OCI-LY3 (cell line): ENCODE results near the gene LOXHD1.

ENCODE experiments used
- H2AFZ ChIP-seq: fragments of 200-600, 300-600 bp; shearing (Covaris generic); 2 replicates; pipeline ENCODE4 v1.6.0; 2014; ENCODE audit warnings: antibody characterized with exemption, low read depth, low read length
- H3K27ac ChIP-seq: fragments of 200-600, 300-600 bp; sonication (generic); 2 replicates; pipeline ENCODE4 v1.5.1; 2014; ENCODE audit warnings: mild to moderate bottlenecking, low read length, moderate library complexity, mixed read lengths
- H3K27me3 ChIP-seq: fragments of 200-600, 300-600 bp; sonication (generic); 2 replicates; pipeline ENCODE4 v1.6.1; 2014; ENCODE audit warnings: low read depth, low read length, mixed read lengths
- H3K36me3 ChIP-seq: fragments of 200-600, 300-600 bp; sonication (generic); replicated peaks from 2 replicates; pipeline ENCODE3; 2014; ENCODE audit warnings: low read depth, low read length, mixed read lengths
- H3K4me1 ChIP-seq: fragments of 300-600, 200-600 bp; sonication (generic); 2 replicates; pipeline ENCODE4 v1.6.1; 2014; ENCODE audit warnings: low read length, mixed read lengths
- H3K4me2 ChIP-seq: fragments of 200-600, 300-600 bp; sonication (generic); 2 replicates; pipeline ENCODE4 v1.6.1; 2014; ENCODE audit warnings: low read length, mixed read lengths
- H3K4me3 ChIP-seq: fragments of 300-600, 200-600 bp; sonication (generic); 2 replicates; pipeline ENCODE4 v1.5.1; 2014; ENCODE audit warnings: antibody characterized with exemption, mild to moderate bottlenecking, low read length, moderate library complexity
- H3K79me2 ChIP-seq: fragments of 300-600, 200-600 bp; shearing (Covaris generic); 2 replicates; pipeline ENCODE4 v1.6.1; 2014; ENCODE audit warnings: mild to moderate bottlenecking, low read length, mixed read lengths
- H3K9ac ChIP-seq: fragments of 300-600, 200-600 bp; shearing (Covaris generic); 2 replicates; pipeline ENCODE4 v1.6.0; 2014; ENCODE audit warnings: mild to moderate bottlenecking, low read length, moderate library complexity
- H3K9me3 ChIP-seq: fragments of 200-600, 300-600 bp; shearing (Covaris generic); 2 replicates; pipeline ENCODE4 v1.6.1; 2014; ENCODE audit warnings: low read length, mixed read lengths; ENCODE audit not compliant: insufficient read depth
- H4K20me1 ChIP-seq: fragments of 200-600, 300-600 bp; sonication (generic); 2 replicates; pipeline ENCODE4 v1.6.1; 2016; ENCODE audit warnings: low read length, mixed read lengths; ENCODE audit not compliant: insufficient read depth
- CTCF ChIP-seq: fragments of 200-600, 300-600 bp; sonication (generic); IDR thresholded peaks from 2 replicates; pipeline ENCODE4 v1.5.1; 2014; ENCODE audit warnings: antibody characterized with exemption, low read length, low read depth
- EZH2phosphoT487 ChIP-seq: fragments of 200-600 bp; shearing (Covaris generic); IDR thresholded peaks from 2 replicates; pipeline ENCODE4 v1.6.1; 2018; ENCODE audit warnings: antibody characterized with exemption, mixed run types, low read depth

LOXHD1 gene

DNA sequence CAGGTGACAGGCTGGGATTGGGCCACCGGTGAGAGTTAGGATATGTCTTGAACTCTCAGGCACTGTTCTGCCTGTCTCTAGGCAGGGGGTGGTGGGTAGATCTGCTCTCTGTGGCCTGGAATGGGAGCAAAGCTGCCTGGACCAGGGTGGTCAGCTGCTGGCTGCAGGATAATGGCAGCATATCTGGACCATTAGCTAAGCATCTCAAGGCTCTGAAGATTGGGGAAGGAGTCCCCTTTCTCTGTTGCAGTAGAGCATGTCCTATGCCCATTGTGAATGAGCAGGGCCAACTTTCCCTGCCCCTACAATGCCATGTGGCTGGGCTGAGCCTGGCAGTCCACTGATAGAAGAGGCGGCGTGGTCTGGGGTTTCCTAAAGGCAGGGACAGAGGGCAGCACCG lies 34.6 kb downstream of the LOXHD1 start:
- no peaks in the 10 kb centered on the region for H3K36me3 ChIP-seq
- H3K79me2 ChIP-seq: no peaks in the 10 kb centered on the region
- H3K4me3 ChIP-seq: no peak overlapping the region
- TF ChIP-seq EZH2phosphoT487 (no peak), CTCF (no peak)
- no peak overlapping the region for H3K27ac ChIP-seq
- peaks cover 42% of the 10 kb centered on the region for H3K27me3 ChIP-seq
- no peak overlapping the region for H3K9ac ChIP-seq
- H3K9me3 ChIP-seq: no peaks in the 10 kb centered on the region
- H3K4me1 ChIP-seq: no peaks in the 10 kb centered on the region
- H2AFZ ChIP-seq: no peak overlapping the region
- no peak overlapping the region for H3K4me2 ChIP-seq
- no peaks in the 10 kb centered on the region for H4K20me1 ChIP-seq

DNA sequence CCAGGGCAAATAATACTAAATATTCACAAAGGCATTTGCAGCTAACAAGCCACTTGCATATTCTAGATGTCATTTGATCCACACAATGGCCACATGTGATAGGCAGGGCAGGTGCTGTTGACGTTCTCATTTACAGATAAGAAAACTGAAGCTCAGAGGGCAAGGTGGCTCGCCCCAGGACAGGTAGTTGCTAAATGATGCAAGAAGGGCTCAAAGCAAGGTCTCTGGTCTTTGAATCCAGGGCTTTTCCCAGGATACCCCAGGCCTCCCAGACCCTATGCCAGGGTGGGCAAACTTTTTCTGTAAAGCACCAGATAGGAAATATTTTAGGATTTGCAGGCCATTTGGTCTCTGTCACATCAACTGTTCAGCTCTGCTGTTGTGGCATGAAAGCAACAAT lies 35.1 kb downstream of the LOXHD1 start:
- Histone ChIP-seq H4K20me1 (no peaks in the 10 kb centered on the region), H3K4me1 (no peaks in the 10 kb centered on the region), H3K27ac (no peak overlapping the region), H3K79me2 (no peaks in the 10 kb centered on the region), H2AFZ (no peak overlapping the region), H3K9ac (no peak overlapping the region), H3K36me3 (no peaks in the 10 kb centered on the region), H3K4me2 (no peak overlapping the region), H3K27me3 (peaks cover 36% of the 10 kb centered on the region), H3K9me3 (no peaks in the 10 kb centered on the region), H3K4me3 (no peak overlapping the region)
- no peak for TF ChIP-seq EZH2phosphoT487
- TF ChIP-seq CTCF: no peak

DNA sequence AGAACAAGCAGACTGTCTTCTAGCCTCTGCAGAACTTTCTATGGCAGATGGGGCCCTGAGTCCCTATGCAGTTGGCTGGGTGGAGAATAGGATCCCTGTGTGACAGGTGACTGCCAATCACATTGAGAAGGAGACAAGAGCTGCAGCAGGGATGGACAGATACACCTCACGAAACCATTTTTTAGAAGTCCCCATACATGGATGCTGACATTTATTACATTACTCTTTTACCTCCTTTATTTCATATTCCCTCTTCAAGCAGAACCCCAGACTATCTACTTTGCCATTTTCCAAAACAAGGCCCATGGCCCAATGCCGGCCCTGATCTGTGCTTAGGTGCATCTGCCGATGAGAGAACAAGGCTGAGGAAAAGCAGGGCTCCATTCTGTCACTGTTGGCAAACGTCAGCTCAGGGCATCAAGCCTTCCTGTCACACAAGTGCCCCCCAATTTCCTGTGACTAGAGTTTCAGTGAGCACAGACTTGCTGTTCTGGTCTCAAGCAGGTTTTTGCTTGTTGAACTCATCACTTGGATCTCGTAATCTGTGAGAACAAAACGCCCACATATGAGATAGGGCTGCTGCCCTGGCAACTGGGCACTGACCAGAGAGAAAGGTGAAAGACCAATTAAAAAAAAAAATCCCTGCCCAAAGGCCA lies 35.8 kb downstream of the LOXHD1 start:
- H3K9me3 ChIP-seq: no peaks in the 10 kb centered on the region
- TF ChIP-seq CTCF (no peak), EZH2phosphoT487 (no peak)
- no peak overlapping the region for H3K4me3 ChIP-seq
- no peak overlapping the region for H2AFZ ChIP-seq
- H3K27me3 ChIP-seq: peaks cover 36% of the 10 kb centered on the region
- no peaks in the 10 kb centered on the region for H4K20me1 ChIP-seq
- no peak overlapping the region for H3K9ac ChIP-seq
- no peaks in the 10 kb centered on the region for H3K4me1 ChIP-seq
- H3K36me3 ChIP-seq: no peaks in the 10 kb centered on the region
- H3K4me2 ChIP-seq: no peak overlapping the region
- no peak overlapping the region for H3K27ac ChIP-seq
- H3K79me2 ChIP-seq: no peaks in the 10 kb centered on the region

- H3K27me3 ChIP-seq: peaks cover 42% of the 10 kb centered on the region
- TF ChIP-seq CTCF: no peak
- no peak for TF ChIP-seq EZH2phosphoT487
- no peaks in the 10 kb centered on the region for H3K9me3 ChIP-seq
- no peaks in the 10 kb centered on the region for H3K36me3 ChIP-seq
- no peaks in the 10 kb centered on the region for H4K20me1 ChIP-seq
- no peak overlapping the region for H2AFZ ChIP-seq
- H3K4me3 ChIP-seq: no peak overlapping the region
- no peak overlapping the region for H3K4me2 ChIP-seq
- H3K9ac ChIP-seq: no peak overlapping the region
- H3K27ac ChIP-seq: no peak overlapping the region
- H3K4me1 ChIP-seq: no peaks in the 10 kb centered on the region
- no peaks in the 10 kb centered on the region for H3K79me2 ChIP-seq
Measured at GRCh38 chr18:46619559-46619958, 37.5 kb downstream of the LOXHD1 start.
